Measurements from ENCODE around the gene KRTAP10-4.

Gene KRTAP10-4

GRCh38 chr21:44537930-44538911, 35.3 kb upstream of the KRTAP10-4 start:
- no peak for DNase-seq (ENCODE audit: low spot score)
- ChIA-PET CTCF (no interaction called here), POLR2A (ENCODE audit: low non-redundant PET) (no interaction called here)
- TF ChIP-seq CTCF (conservative IDR thresholded peaks at IDR 0.05; ENCODE audit: low read depth): no peak
- no peak overlapping the region for H3K27ac ChIP-seq

GRCh38 chr21:44539046-44539445, 34.5 kb upstream of the KRTAP10-4 start:
- CTCF ChIA-PET: no interaction called here
- POLR2A ChIA-PET (ENCODE audit: low non-redundant PET): no interaction called here
- no peak for TF ChIP-seq CTCF (conservative IDR thresholded peaks at IDR 0.05; ENCODE audit: low read depth)

GRCh38 chr21:44539991-44540666, 33.4 kb upstream of the KRTAP10-4 start, which contains the start of gene KRTAP10-1:
TSS of gene KRTAP10-1 (minus strand) at chr21:44540195. CDS start at chr21:44540150, 45 bp downstream.
- H3K27ac ChIP-seq: no peak within 1 kb of the TSS
- ChIA-PET POLR2A (ENCODE audit: low non-redundant PET) (interaction anchor here (0.5 kb wide), 1 partner anchor 33 kb away, joined by 3 read pairs; no protein-coding TSS in a partner anchor), CTCF (no interaction called here)
- no peak for DNase-seq (ENCODE audit: low spot score)
- TF ChIP-seq CTCF (conservative IDR thresholded peaks at IDR 0.05; ENCODE audit: low read depth): no peak

More at GRCh38 chr21:44539046-44539445, 34.5 kb upstream of the KRTAP10-4 start:
- no peak for DNase-seq (ENCODE audit: low spot score)
- H3K27ac ChIP-seq: no peak overlapping the region

- no peak for DNase-seq (ENCODE audit: low spot score)
- no peak overlapping the region for H3K27ac ChIP-seq
- TF ChIP-seq CTCF (conservative IDR thresholded peaks at IDR 0.05; ENCODE audit: low read depth): no peak
- POLR2A ChIA-PET (ENCODE audit: low non-redundant PET): interaction anchor here (0.5 kb wide), 1 partner anchor 32 kb away, joined by 3 read pairs; no protein-coding TSS in a partner anchor
- CTCF ChIA-PET: interaction anchor here (0.6 kb wide), 1 partner anchor 32 kb away, joined by 3 read pairs; no protein-coding TSS in a partner anchor
Observed at GRCh38 chr21:44540741-44541288, 32.7 kb upstream of the KRTAP10-4 start.

GRCh38 chr21:44542716-44543115, 30.8 kb upstream of the KRTAP10-4 start:
- no peak for TF ChIP-seq CTCF (conservative IDR thresholded peaks at IDR 0.05; ENCODE audit: low read depth)
- CTCF ChIA-PET: no interaction called here
- POLR2A ChIA-PET (ENCODE audit: low non-redundant PET): no interaction called here
- H3K27ac ChIP-seq: no peak overlapping the region
- no peak for DNase-seq (ENCODE audit: low spot score)

- ChIA-PET POLR2A (ENCODE audit: low non-redundant PET) (no interaction called here), CTCF (no interaction called here)
- no peak overlapping the region for H3K27ac ChIP-seq
- no peak for TF ChIP-seq CTCF (conservative IDR thresholded peaks at IDR 0.05; ENCODE audit: low read depth)
- DNase-seq (ENCODE audit: low spot score): no peak
Observed at GRCh38 chr21:44544566-44544965, 29.0 kb upstream of the KRTAP10-4 start.
